GM18861 (cell line): ENCODE data around the gene VN1R5.
"Not testable (repeated sequence)": the region's sequence is repeated elsewhere in the genome, so short reads cannot be mapped to it uniquely, and the experiment has no call there.

ENCODE experiments used
- ATAC-seq: cut with Tn5 transposase; IDR thresholded peaks from one replicate; pipeline ENCODE4 v1.9.1; 2021; ENCODE audit not compliant: unreplicated experiment

Gene VN1R5

GRCh38 chr1:247270003-247270402 is 14.1 kb downstream of the VN1R5 start:
- ATAC-seq, result no peak

- no peak for ATAC-seq
Measured at GRCh38 chr1:247273013-247273412, 17.1 kb downstream of the VN1R5 start.

GRCh38 chr1:247274605-247275256 is 18.9 kb downstream of the VN1R5 start:
- ATAC-seq, result no peak

- no peak for ATAC-seq
Measured at GRCh38 chr1:247277191-247277590, 21.3 kb downstream of the VN1R5 start.

GRCh38 chr1:247281001-247281574 is 25.2 kb downstream of the VN1R5 start:
- ATAC-seq, result no peak

- no peak for ATAC-seq
Measured at GRCh38 chr1:247286134-247286670, 30.3 kb downstream of the VN1R5 start.

- no peak for ATAC-seq
Measured at GRCh38 chr1:247287460-247287859, 31.6 kb downstream of the VN1R5 start.

GRCh38 chr1:247288341-247288740 is 32.5 kb downstream of the VN1R5 start:
- no peak for ATAC-seq

GRCh38 chr1:247289274-247289892 is 33.5 kb downstream of the VN1R5 start:
- not testable (repeated sequence) for ATAC-seq

GRCh38 chr1:247290576-247290975 is 34.7 kb downstream of the VN1R5 start:
- ATAC-seq, result no peak

GRCh38 chr1:247291161-247291560 is 35.3 kb downstream of the VN1R5 start:
- ATAC-seq, result no peak

- no peak for ATAC-seq
Measured at GRCh38 chr1:247291833-247292561, 36.1 kb downstream of the VN1R5 start.

- no peak for ATAC-seq
Measured at GRCh38 chr1:247293047-247293446, 37.2 kb downstream of the VN1R5 start.

GRCh38 chr1:247294282-247294681 is 38.4 kb downstream of the VN1R5 start:
- no peak for ATAC-seq

GRCh38 chr1:247295274-247295684 is 39.4 kb downstream of the VN1R5 start:
- no peak for ATAC-seq

- ATAC-seq, result no peak
Measured at GRCh38 chr1:247295746-247296145, 39.9 kb downstream of the VN1R5 start.

- no peak for ATAC-seq
Measured at GRCh38 chr1:247296599-247297180, 40.8 kb downstream of the VN1R5 start.

GRCh38 chr1:247297263-247298123 is 41.6 kb downstream of the VN1R5 start:
- no peak for ATAC-seq

GRCh38 chr1:247298124-247298481 is 42.2 kb downstream of the VN1R5 start:
- no peak for ATAC-seq

- ATAC-seq, result no peak
Measured at GRCh38 chr1:247298701-247299100, 42.8 kb downstream of the VN1R5 start.
